Astrocyte (in vitro differentiated cells and primary cell): ENCODE results near the gene ROR2. TPM values are rescaled to one million over a fixed set of nuclear protein-coding genes. Genes with fewer than 3 reads are reported as not detected.

Experiments
- DNase-seq: peaks from one replicate; pipeline ENCODE4 v3.0.0-alpha.2; 2010; ENCODE audit warnings: low read depth
- FAIRE-seq: peaks from 2 replicates; lab custom pipeline; 2011; peaks lifted over from hg19 to GRCh38; lab: Jason Lieb, UNC
- H2AFZ ChIP-seq: 2 replicates; pipeline ENCODE4 v1.6.0; 2012; ENCODE audit warnings: low read depth, low read length, inconsistent platforms
- H3K27ac ChIP-seq: 2 replicates; pipeline ENCODE4 v1.5.1; 2011; ENCODE audit warnings: low read depth, low read length, inconsistent platforms
- H3K27me3 ChIP-seq: 2 replicates; pipeline ENCODE4 v1.6.0; 2011; ENCODE audit warnings: low read length, inconsistent platforms; ENCODE audit not compliant: insufficient read depth
- H3K36me3 ChIP-seq: 2 replicates; pipeline ENCODE4 v1.5.1; 2011; ENCODE audit warnings: low read length, inconsistent platforms; ENCODE audit not compliant: insufficient read depth
- H3K4me1 ChIP-seq: 2 replicates; pipeline ENCODE4 v1.5.1; 2011; ENCODE audit warnings: low read length, inconsistent platforms; ENCODE audit not compliant: insufficient read depth
- H3K4me2 ChIP-seq: 2 replicates; pipeline ENCODE4 v1.6.0; 2012; ENCODE audit warnings: low read length, inconsistent platforms
- H3K4me3 ChIP-seq: 2 replicates; pipeline ENCODE4 v1.5.1; 2011; ENCODE audit warnings: low read depth, mild to moderate bottlenecking, low read length, inconsistent platforms; ENCODE audit not compliant: insufficient read depth
- H3K79me2 ChIP-seq: 2 replicates; pipeline ENCODE4 v1.6.0; 2012; ENCODE audit warnings: mild to moderate bottlenecking, low read length, inconsistent platforms; ENCODE audit not compliant: insufficient read depth
- H3K9ac ChIP-seq: 2 replicates; pipeline ENCODE4 v1.6.0; 2012; ENCODE audit warnings: mild to moderate bottlenecking, low read length, inconsistent platforms
- H3K9me3 ChIP-seq: 2 replicates; pipeline ENCODE4 v1.5.1; 2012; ENCODE audit warnings: low read depth, mild to moderate bottlenecking, low read length, inconsistent platforms; ENCODE audit not compliant: insufficient read depth
- H4K20me1 ChIP-seq: 2 replicates; pipeline ENCODE4 v1.6.0; 2012; ENCODE audit warnings: low read length, inconsistent platforms; ENCODE audit not compliant: insufficient read depth
- H3K27ac Mint-ChIP-seq: one replicate; pipeline ENCODE4 v1.8.0; 2021; ENCODE audit warnings: mild to moderate bottlenecking, mixed read lengths; ENCODE audit not compliant: unreplicated experiment
- H3K27me3 Mint-ChIP-seq: one replicate; pipeline ENCODE4 v1.8.0; 2021; ENCODE audit warnings: low read depth, mixed read lengths; ENCODE audit not compliant: unreplicated experiment
- H3K36me3 Mint-ChIP-seq: one replicate; pipeline ENCODE4 v1.8.0; 2021; ENCODE audit warnings: low read depth, mixed read lengths; ENCODE audit not compliant: unreplicated experiment
- H3K4me1 Mint-ChIP-seq: one replicate; pipeline ENCODE4 v1.8.0; 2021; ENCODE audit warnings: low read depth, mixed read lengths; ENCODE audit not compliant: unreplicated experiment
- H3K4me3 Mint-ChIP-seq: one replicate; pipeline ENCODE4 v1.8.0; 2021; ENCODE audit warnings: mild to moderate bottlenecking, moderate library complexity, mixed read lengths; ENCODE audit not compliant: unreplicated experiment
- H3K9me3 Mint-ChIP-seq: one replicate; pipeline ENCODE4 v1.8.0; 2021; ENCODE audit warnings: mild to moderate bottlenecking, mixed read lengths; ENCODE audit not compliant: unreplicated experiment
- CTCF ChIP-seq: IDR thresholded peaks from 2 replicates; pipeline ENCODE4 v1.5.1; 2011; ENCODE audit warnings: low read depth, mild to moderate bottlenecking, inconsistent platforms, low read length, moderate library complexity; ENCODE audit not compliant: insufficient read depth
- EZH2 ChIP-seq: IDR thresholded peaks from 2 replicates; pipeline ENCODE4 v1.6.1; 2012; ENCODE audit warnings: mild to moderate bottlenecking, low read length, inconsistent platforms; ENCODE audit not compliant: insufficient read depth
- total RNA-seq: library from RNA; stranded (reverse); gene quantifications from 2 replicates; pipeline ENCODE4 v1.2.1, GENCODE V29; 2021

The ROR2 gene
- total RNA-seq, 1 donor from 2014 or later: 4.9 TPM

DNA sequence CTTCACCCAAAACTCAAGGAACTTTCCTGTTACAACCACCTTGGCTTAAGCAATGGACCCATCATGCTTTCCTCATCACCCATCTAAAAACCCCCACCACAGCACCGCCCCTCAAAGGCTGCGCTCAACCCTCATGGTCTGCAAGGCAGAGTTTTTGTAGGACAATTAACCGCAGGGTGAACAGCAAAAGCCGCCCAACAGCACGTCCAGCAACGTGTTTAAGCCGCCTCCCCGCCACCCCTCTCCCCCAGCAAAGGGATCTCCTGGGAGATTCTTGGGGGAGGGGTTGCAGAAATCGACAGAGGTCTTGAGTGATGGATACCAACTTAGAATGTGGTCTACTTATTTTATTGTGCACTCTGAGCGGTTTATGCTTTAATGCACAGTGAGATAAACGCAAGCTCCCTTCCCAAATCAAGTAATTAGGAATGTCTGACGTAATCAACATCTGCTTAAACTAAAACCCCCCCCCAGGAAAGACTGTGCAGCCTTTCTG, 1.9 kb downstream of the ROR2 start:
- no peak overlapping the region for H3K9ac ChIP-seq
- peak overlapping the region; percentile 21 for H3K4me3 ChIP-seq
- H3K4me3 Mint-ChIP-seq: peak overlapping the region; percentile 83
- H2AFZ ChIP-seq: no peak overlapping the region
- peaks cover 4% of the 10 kb centered on the region for H3K9me3 Mint-ChIP-seq
- H3K27me3 Mint-ChIP-seq: peaks cover 5% of the 10 kb centered on the region
- H3K27ac Mint-ChIP-seq: peak overlapping the region; percentile 47
- H3K9me3 ChIP-seq: peaks cover 6% of the 10 kb centered on the region
- H3K27me3 ChIP-seq: peaks cover 52% of the 10 kb centered on the region
- TF ChIP-seq CTCF (no peak), EZH2 (no peak)
- H4K20me1 ChIP-seq: no peaks in the 10 kb centered on the region
- H3K36me3 Mint-ChIP-seq: peaks cover 4% of the 10 kb centered on the region
- H3K27ac ChIP-seq: no peak overlapping the region
- peak overlapping the region; percentile 82 for H3K4me2 ChIP-seq
- H3K79me2 ChIP-seq: no peaks in the 10 kb centered on the region
- FAIRE-seq (no peak), DNase-seq (no peak)
- no peaks in the 10 kb centered on the region for H3K36me3 ChIP-seq
- H3K4me1 ChIP-seq: peaks cover 4% of the 10 kb centered on the region
- peaks cover 11% of the 10 kb centered on the region for H3K4me1 Mint-ChIP-seq

- H3K36me3 ChIP-seq: no peaks in the 10 kb centered on the region
- no peak overlapping the region for H3K27ac ChIP-seq
- H3K4me3 ChIP-seq: no peak overlapping the region
- H3K9me3 ChIP-seq: no peaks in the 10 kb centered on the region
- Mint-ChIP-seq H3K27me3 (peaks cover 5% of the 10 kb centered on the region), H3K27ac (no peak overlapping the region), H3K9me3 (peaks cover 4% of the 10 kb centered on the region), H3K36me3 (peaks cover 3% of the 10 kb centered on the region), H3K4me1 (peaks cover 15% of the 10 kb centered on the region), H3K4me3 (no peak overlapping the region)
- DNase-seq (no peak), FAIRE-seq (peak; percentile 43)
- no peaks in the 10 kb centered on the region for H4K20me1 ChIP-seq
- no peak overlapping the region for H3K4me2 ChIP-seq
- no peak for TF ChIP-seq CTCF
- TF ChIP-seq EZH2: no peak
- H3K9ac ChIP-seq: no peak overlapping the region
- H3K4me1 ChIP-seq: peaks cover 4% of the 10 kb centered on the region
- no peak overlapping the region for H2AFZ ChIP-seq
- H3K27me3 ChIP-seq: peaks cover 52% of the 10 kb centered on the region
- H3K79me2 ChIP-seq: no peaks in the 10 kb centered on the region
These were observed 3.2 kb downstream of the ROR2 start for GRCh38 chr9:91946653-91947488.

DNA sequence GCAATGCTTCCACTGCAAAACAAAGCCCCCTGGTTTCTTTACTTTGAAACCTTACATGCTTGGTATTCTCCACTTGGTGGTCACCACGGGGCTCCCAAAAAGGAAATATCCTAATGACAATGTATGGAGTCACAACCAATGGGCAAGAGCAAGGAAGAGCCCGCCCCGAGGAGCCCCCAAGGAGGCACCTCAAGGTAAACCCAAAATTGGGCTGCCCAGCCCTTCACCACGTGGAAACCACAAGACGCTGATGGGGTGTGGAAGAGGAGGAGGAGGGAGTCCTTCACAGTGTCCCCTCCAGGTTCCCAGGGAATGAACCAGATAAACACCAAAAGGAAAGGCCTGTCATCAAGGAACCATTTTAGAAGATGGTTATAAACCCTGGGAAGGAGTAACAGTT, 3.8 kb downstream of the ROR2 start:
- Mint-ChIP-seq H3K27me3 (peaks cover 5% of the 10 kb centered on the region), H3K36me3 (peaks cover 3% of the 10 kb centered on the region)

More for the DNA sequence above, 3.8 kb downstream of the ROR2 start:
- H3K27ac Mint-ChIP-seq: no peak overlapping the region
- H2AFZ ChIP-seq: no peak overlapping the region
- H3K4me1 Mint-ChIP-seq: peaks cover 15% of the 10 kb centered on the region
- no peak overlapping the region for H3K4me3 Mint-ChIP-seq
- H3K27me3 ChIP-seq: peaks cover 52% of the 10 kb centered on the region
- no peak for FAIRE-seq
- H3K4me3 ChIP-seq: no peak overlapping the region
- no peaks in the 10 kb centered on the region for H3K9me3 ChIP-seq
- no peaks in the 10 kb centered on the region for H3K36me3 ChIP-seq
- H4K20me1 ChIP-seq: no peaks in the 10 kb centered on the region
- DNase-seq: no peak
- no peak overlapping the region for H3K4me2 ChIP-seq
- H3K9me3 Mint-ChIP-seq: peaks cover 2% of the 10 kb centered on the region
- peaks cover 4% of the 10 kb centered on the region for H3K4me1 ChIP-seq
- H3K27ac ChIP-seq: no peak overlapping the region
- H3K79me2 ChIP-seq: no peaks in the 10 kb centered on the region
- no peak overlapping the region for H3K9ac ChIP-seq
- TF ChIP-seq EZH2 (no peak), CTCF (no peak)
